Hematopoietic multipotent progenitor cell (in vitro differentiated cells): Measurements from ENCODE around the gene SAE1. TPM values are rescaled to one million over a fixed set of nuclear protein-coding genes. Genes with fewer than 3 reads are reported as not detected.
"Not testable (repeated sequence)": the region's sequence is repeated elsewhere in the genome, so short reads cannot be mapped to it uniquely, and the experiment has no call there.

Experiments used
- DNase-seq, 3 donors: peaks; one replicate each; pipeline ENCODE4 v3.0.0-alpha.2; 2011 to 2015; ENCODE audit warnings: low read depth in 2 of 3, low spot score in 2 of 3
- total RNA-seq: library from RNA; depleted of rRNA; stranded (reverse); fragments of >200 nt; gene quantifications from one replicate; pipeline ENCODE4 v1.2.3, GENCODE V29; 2012

Gene SAE1
- total RNA-seq, 1 donor: 35.0 TPM

- no peak for DNase-seq
These were observed 102.0 kb downstream of the SAE1 start for GRCh38 chr19:47232422-47233211.

- no peak for DNase-seq
These were observed 105.5 kb downstream of the SAE1 start for GRCh38 chr19:47236072-47236675.

GRCh38 chr19:47239152-47239551, 108.5 kb downstream of the SAE1 start:
- no peak for DNase-seq

- peak in 2 of 3 donors; percentile 76 to 78 for DNase-seq
These were observed 109.1 kb downstream of the SAE1 start for GRCh38 chr19:47239610-47240296.

- DNase-seq: no peak
These were observed 109.9 kb downstream of the SAE1 start for GRCh38 chr19:47240556-47240955.

GRCh38 chr19:47240996-47241918, 110.6 kb downstream of the SAE1 start:
- DNase-seq: peak in 2 of 3 donors; percentile 86 to 88

- DNase-seq: no peak
These were observed 111.4 kb downstream of the SAE1 start for GRCh38 chr19:47241919-47242577.

GRCh38 chr19:47243364-47243775, 112.7 kb downstream of the SAE1 start:
- DNase-seq: no peak

GRCh38 chr19:47243776-47244547, 113.3 kb downstream of the SAE1 start:
- peak in 2 of 3 donors; percentile 98 for DNase-seq

- peak in 1 of 3 donors; percentile 85 for DNase-seq
These were observed 116.8 kb downstream of the SAE1 start for GRCh38 chr19:47247308-47247990.

GRCh38 chr19:47253016-47253415, 122.4 kb downstream of the SAE1 start:
- DNase-seq: not testable (repeated sequence)

- no peak for DNase-seq
These were observed 122.8 kb downstream of the SAE1 start for GRCh38 chr19:47253467-47253881.

- no peak for DNase-seq
These were observed 123.3 kb downstream of the SAE1 start for GRCh38 chr19:47253970-47254369.

GRCh38 chr19:47255879-47256692, 125.5 kb downstream of the SAE1 start, which contains the start of gene CCDC9:
TSS of gene CCDC9 (plus strand) at chr19:47256525. CDS start at chr19:47258401, 1,876 bp downstream.
- DNase-seq: peak; percentile 80 to 98 (median 96)

GRCh38 chr19:47256693-47257410, 126.2 kb downstream of the SAE1 start:
- peak; percentile 95 to 99 (median 98) for DNase-seq

- peak in 1 of 3 donors; percentile 31 for DNase-seq
These were observed 127.0 kb downstream of the SAE1 start for GRCh38 chr19:47257411-47258169.
